Sigmoid colon (tissue), 7 donors: ENCODE results near the gene MROH7. TPM values are rescaled to one million over a fixed set of nuclear protein-coding genes. Genes with fewer than 3 reads are reported as not detected.

ENCODE experiments used
- DNase-seq: peaks from one replicate; pipeline ENCODE4 v3.0.0-alpha.2; 2019
- H3K27ac ChIP-seq, 4 donors: fragments of 200-600 bp; sonication (generic); one replicate each; pipeline ENCODE4 v1.5.1; 2016 to 2019; ENCODE audit warnings: mild to moderate bottlenecking in 1 of 4
- H3K27me3 ChIP-seq, 3 donors: fragments of 200-600 bp; sonication (generic); one replicate each; pipeline ENCODE4 v1.5.1; 2019; ENCODE audit warnings: mild to moderate bottlenecking in 1 of 3
- H3K36me3 ChIP-seq, 4 donors: fragments of 200-600 bp; sonication (generic); one replicate each; pipeline ENCODE4 v1.5.1; 2016 to 2019
- H3K4me1 ChIP-seq, 4 donors: fragments of 200-600 bp; sonication (generic); one replicate each; pipeline ENCODE4 v1.5.1; 2017 to 2019
- H3K4me3 ChIP-seq, 4 donors: fragments of 200-600 bp; sonication (generic); one replicate each; pipeline ENCODE4 v1.5.1; 2017 to 2019; ENCODE audit warnings: mild to moderate bottlenecking in 2 of 4, moderate library complexity in 1 of 4
- H3K9me3 ChIP-seq, 4 donors: fragments of 200-600 bp in 3 of 4; sonication (generic) in 3 of 4; one replicate each; pipeline versions ENCODE4 v1.5.1 to v1.6.1; 2013 to 2019
- CTCF ChIP-seq, 4 experiments: fragments of 450-650 bp in 3 of 4; fragments of 200-600 bp in 1 of 4; IDR thresholded peaks; one replicate each; pipeline ENCODE4 v1.5.1; 2016 to 2019; ENCODE audit warnings: antibody characterized with exemption in 4 of 4, mild to moderate bottlenecking in 3 of 4, moderate library complexity in 2 of 4
- EP300 ChIP-seq, 4 donors: sonication (generic); formaldehyde crosslinking; IDR thresholded peaks; one replicate each; pipeline ENCODE4 v1.6.1; 2017; ENCODE audit warnings: antibody characterized with exemption in 4 of 4
- POLR2A ChIP-seq, 2 donors: fragments of 450-650 bp; IDR thresholded peaks; one replicate each; pipeline ENCODE4 v1.6.1; 2016; ENCODE audit warnings: antibody characterized with exemption in 2 of 2, mild to moderate bottlenecking in 2 of 2, moderate library complexity in 2 of 2
- POLR2AphosphoS5 ChIP-seq, 4 donors: sonication (generic); formaldehyde crosslinking; IDR thresholded peaks; one replicate each; pipeline ENCODE4 v1.6.1; 2017; ENCODE audit warnings: antibody characterized with exemption in 4 of 4
- WGBS, 2 donors: extraction: QIAGEN DNeasy Blood & Tissue Kit; methylation state at CpG; one replicate each; pipeline ENCODE4 v1.1.7; 2013; 5-methylcytosine and 5-hydroxymethylcytosine counted together
- intact Hi-C: fragments of 100-400 bp; cut with DNase I; formaldehyde crosslinking; loops from one replicate; pipeline ENCODE4 v1.15.1; 2023
- polyA plus RNA-seq, 3 donors: library from polyadenylated mRNA; stranded (reverse); fragments of 200-250 nt; gene quantifications; one replicate each; pipeline ENCODE4 v1.2.3, GENCODE V29; 2013
- total RNA-seq, 4 donors: library from RNA; depleted of rRNA; stranded (reverse); fragments of >200 nt; gene quantifications; one replicate each; pipeline ENCODE4 v1.1.0, GENCODE V29; 2016
- donor health status: healthy with polysubstance abuse.
- donor health status: Bipolar disorder and iron deficiency.
- donor health status: healthy.

The MROH7 gene
- total and polyA plus RNA-seq, 7 donors, result 0.69 to 23.0 (median 11.2) TPM

DNA sequence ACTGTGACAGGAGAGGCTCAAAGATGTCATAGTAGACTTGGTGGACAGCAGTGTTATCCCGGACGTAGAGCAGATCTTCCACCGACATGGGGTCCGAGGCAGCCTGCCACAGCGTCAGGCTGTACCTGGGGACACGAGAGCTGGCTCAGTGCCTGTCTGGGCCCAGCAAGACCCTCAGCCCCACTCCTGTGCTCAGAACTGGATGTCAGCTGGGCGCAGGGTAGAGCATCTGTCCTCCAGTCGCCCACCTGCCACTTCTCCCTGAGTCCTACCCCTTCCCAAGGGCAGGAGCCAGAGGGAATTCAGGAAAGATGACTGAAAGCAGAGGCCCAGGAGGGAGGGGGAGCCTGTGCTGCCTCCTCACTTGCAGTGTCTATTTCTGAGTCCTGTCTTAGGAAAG, 30.0 kb upstream of the MROH7 start:
- TF ChIP-seq CTCF (IDR thresholded peaks at IDR 0.05) (no peak), POLR2AphosphoS5 (IDR thresholded peaks at IDR 0.05) (no peak), POLR2A (IDR thresholded peaks at IDR 0.05) (no peak), EP300 (IDR thresholded peaks at IDR 0.05) (no peak)
- H3K36me3 ChIP-seq, result peaks cover 0 to 29% (median 9%) of the 10 kb centered on the region in 4 donors
- H3K4me3 ChIP-seq, result no peak overlapping the region
- H3K27me3 ChIP-seq, result no peaks in the 10 kb centered on the region
- H3K4me1 ChIP-seq, result no peaks in the 10 kb centered on the region
- DNase-seq, result no peak
- WGBS, 2 donors, result 90 to 92% methylated on average over 8 of the region's 8 CpGs
- H3K9me3 ChIP-seq, result no peaks in the 10 kb centered on the region
- intact Hi-C loops, result no loop called here
- no peak overlapping the region for H3K27ac ChIP-seq

- TF ChIP-seq EP300 (IDR thresholded peaks at IDR 0.05) (no peak), CTCF (IDR thresholded peaks at IDR 0.05) (no peak), POLR2A (IDR thresholded peaks at IDR 0.05) (no peak), POLR2AphosphoS5 (IDR thresholded peaks at IDR 0.05) (no peak)
- DNase-seq, result peak; percentile 13
- Histone ChIP-seq H3K4me3 (no peak overlapping the region), H3K36me3 (peaks cover 0 to 8% (median 1%) of the 10 kb centered on the region in 4 donors), H3K9me3 (no peaks in the 10 kb centered on the region), H3K27me3 (no peaks in the 10 kb centered on the region), H3K27ac (no peak overlapping the region), H3K4me1 (no peaks in the 10 kb centered on the region)
- intact Hi-C loops, result no loop called here
- 70 to 76% methylated on average over 2 of the region's 2 CpGs for WGBS, 2 donors
Measured at GRCh38 chr1:54614024-54614423, 27.6 kb upstream of the MROH7 start.

GRCh38 chr1:54614563-54614962, 27.0 kb upstream of the MROH7 start:
- Histone ChIP-seq H3K27ac (no peak overlapping the region), H3K9me3 (no peaks in the 10 kb centered on the region), H3K27me3 (no peaks in the 10 kb centered on the region), H3K4me1 (no peaks in the 10 kb centered on the region), H3K4me3 (no peak overlapping the region), H3K36me3 (peaks cover 0 to 2% (median 0%) of the 10 kb centered on the region in 4 donors)
- intact Hi-C loops, result no loop called here
- no peak for TF ChIP-seq CTCF (IDR thresholded peaks at IDR 0.05)
- no peak for TF ChIP-seq EP300 (IDR thresholded peaks at IDR 0.05)
- no peak for TF ChIP-seq POLR2A (IDR thresholded peaks at IDR 0.05)
- no peak for TF ChIP-seq POLR2AphosphoS5 (IDR thresholded peaks at IDR 0.05)
- DNase-seq, result peak; percentile 52
- WGBS, 2 donors, result 45 to 71% methylated on average over 8 of the region's 8 CpGs

DNA sequence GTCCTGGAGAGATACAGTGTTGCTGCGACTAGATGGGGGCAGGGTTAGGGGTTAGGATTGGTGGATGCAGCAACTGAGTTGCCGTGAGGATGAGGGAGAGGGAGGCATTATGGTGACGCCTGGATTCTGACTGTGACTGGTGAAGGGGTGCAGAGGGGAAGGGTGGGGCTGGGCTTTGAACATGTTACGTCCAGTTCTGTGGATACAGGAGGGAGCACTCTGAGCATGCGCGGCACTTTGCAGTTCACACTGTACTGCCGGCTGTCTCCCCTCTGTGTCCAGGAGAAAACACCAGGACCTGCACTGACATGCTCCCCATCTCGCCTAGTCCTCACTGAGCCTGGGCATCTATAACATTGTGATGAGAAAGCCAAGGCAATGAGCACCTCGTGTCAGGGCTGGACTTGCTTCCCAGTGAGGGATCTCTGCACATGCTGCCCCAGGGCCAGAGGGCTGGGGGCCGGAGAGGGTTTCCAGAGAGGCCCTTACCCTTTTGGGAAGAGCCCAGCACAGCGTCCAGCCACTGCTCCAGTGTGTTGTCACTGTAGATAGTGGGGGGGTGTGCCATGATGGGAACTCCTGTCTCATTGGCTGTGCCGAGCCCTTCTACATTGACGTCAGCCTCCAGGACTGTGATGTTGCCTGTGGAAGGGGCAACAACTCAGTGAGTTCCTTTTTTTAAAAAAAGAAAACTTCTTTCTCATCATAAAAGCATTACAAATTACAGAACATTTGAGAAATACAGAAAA, 25.9 kb upstream of the MROH7 start:
- intact Hi-C loops, result no loop called here
- no peaks in the 10 kb centered on the region for H3K9me3 ChIP-seq
- WGBS, 2 donors, result 79% methylated on average over 13 of the region's 13 CpGs
- H3K4me3 ChIP-seq, result no peak overlapping the region
- H3K27me3 ChIP-seq, result no peaks in the 10 kb centered on the region
- peak; percentile 57 for DNase-seq
- H3K27ac ChIP-seq, result no peak overlapping the region
- no peaks in the 10 kb centered on the region for H3K36me3 ChIP-seq
- H3K4me1 ChIP-seq, result no peaks in the 10 kb centered on the region
- TF ChIP-seq POLR2AphosphoS5 (IDR thresholded peaks at IDR 0.05) (no peak), POLR2A (IDR thresholded peaks at IDR 0.05) (no peak), CTCF (IDR thresholded peaks at IDR 0.05) (no peak), EP300 (IDR thresholded peaks at IDR 0.05) (no peak)
